GM12878 (cell line): ENCODE results near the gene PP2D1. TPM values are rescaled to one million over a fixed set of nuclear protein-coding genes. Genes with fewer than 3 reads are reported as not detected.

Experiments used
- CEBPB ChIP-seq, 2 experiments: fragments of 150-350 bp in 1 of 2; IDR thresholded peaks; 2 replicates each; pipeline ENCODE4 v1.6.1; 2012 to 2014; ENCODE audit warnings: low read depth in 2 of 2, low read length in 2 of 2, borderline replicate concordance in 1 of 2, inconsistent platforms in 1 of 2
- E2F8 ChIP-seq: fragments of 450-650 bp; IDR thresholded peaks from 2 replicates; pipeline ENCODE4 v1.6.1; 2018; ENCODE audit warnings: mild to moderate bottlenecking, low read depth, moderate library complexity; ENCODE audit not compliant: partially characterized antibody
- GATAD2B ChIP-seq: fragments of 450-650 bp; conservative IDR thresholded peaks from 2 replicates; pipeline ENCODE4 v1.6.1; 2017; ENCODE audit warnings: low read depth, mild to moderate bottlenecking, moderate library complexity
- ZNF622 ChIP-seq: fragments of 450-650 bp; IDR thresholded peaks from 2 replicates; pipeline ENCODE4 v1.6.1; 2017; ENCODE audit warnings: mild to moderate bottlenecking, inconsistent platforms
- polyA plus RNA-seq, 11 experiments: library from polyadenylated mRNA; depleted of rRNA in 4 of 11; unstranded in 6 of 11; stranded (reverse) in 5 of 11; fragments of >200 nt; fragmentation: Nextera tagmentation in 4 of 11; fragmentation: Illumina TruSeq in 1 of 11; extraction: Ambion mirVana in 4 of 11; extraction: Trizol in 1 of 11; gene quantifications; 1 replicate in 1 of 11; 2 replicates in 10 of 11; pipeline versions ENCODE4 v1.2.1 to v1.2.3, GENCODE V29; 2011 to 2016; ENCODE audit warnings: inconsistent platforms in 2 of 11, missing spikeins in 2 of 11, low read depth in 1 of 11
- small RNA-seq: library from RNA; depleted of rRNA; stranded (forward); fragments of <200 nt; gene quantifications from one replicate; pipeline ENCODE3, GENCODE V24; 2014
- total RNA-seq, 4 experiments: library from RNA; depleted of rRNA in 3 of 4; stranded (reverse); fragments of >200 nt in 3 of 4; fragmentation: Illumina TruSeq in 1 of 4; extraction: Trizol in 1 of 4; gene quantifications; 2 replicates each; pipeline versions ENCODE4 v1.2.1 to v1.2.3, GENCODE V29; 2013 to 2021

Gene PP2D1
- total and polyA plus RNA-seq, 10 of the 15 experiments (the other 5 are each of a cell fraction or from before 2014, with no cell fraction given): 0.04 to 0.18 (median 0.17) TPM; not detected in 7

GRCh38 chr3:19937459-19938294, 74.4 kb downstream of the PP2D1 start (continued):
- TF ChIP-seq ZNF622 (no peak), GATAD2B (no peak), E2F8 (no peak), CEBPB (IDR thresholded peaks at IDR 0.05; ENCODE audit: borderline replicate concordance in 1 of 2, low read depth in 2 of 2, low read length in 2 of 2) (no peak)

Small RNA genes within 50 kb of the gene (small RNA-seq; reads per million reads assigned to genes)
- gene RNU4-85P (not detected), gene RPL39P18 (not detected)

Other genes starting within 250 kb of the PP2D1 start
- 0.33 and 0.68 TPM in 2 replicates for gene EFHB, start 78.0 kb downstream of the PP2D1 start, total RNA-seq (2014; rRNA removed)
- gene EFHB, start 78.0 kb downstream of the PP2D1 start, total RNA-seq (2014; rRNA removed; fragmentation: Illumina TruSeq; extraction: Trizol): 0.18 and 0.41 TPM in 2 replicates
- gene EFHB, start 78.0 kb downstream of the PP2D1 start, total RNA-seq (2021): 0.37 TPM in 1 of 2 replicates, not detected in the other
- 0.87 and 0.91 TPM in 2 replicates for gene EFHB, start 78.0 kb downstream of the PP2D1 start, polyA plus RNA-seq (2011; rRNA removed)
- 0.10 and 0.12 TPM in 2 replicates for gene EFHB, start 78.0 kb downstream of the PP2D1 start, polyA plus RNA-seq (2014; fragmentation: Illumina TruSeq; extraction: Trizol)
- under 1 TPM; 0.31 to 0.53 TPM for gene EFHB, start 78.0 kb downstream of the PP2D1 start, polyA plus RNA-seq (2014; fragmentation: Nextera tagmentation; extraction: Ambion mirVana)
- gene EFHB, start 78.0 kb downstream of the PP2D1 start, polyA plus RNA-seq (2014; rRNA removed): 1.2 TPM in 1 of 2 replicates, not detected in the other
- gene EFHB, start 78.0 kb downstream of the PP2D1 start, polyA plus RNA-seq (2016; fragmentation: Nextera tagmentation; extraction: Ambion mirVana): under 1 TPM in 1 of 2 experiments, not detected in 1; 0.95 TPM
- 29.5 and 30.5 TPM in 2 replicates for gene RAB5A, start 65.2 kb downstream of the PP2D1 start, total RNA-seq (2014; rRNA removed)
- gene RAB5A, start 65.2 kb downstream of the PP2D1 start, total RNA-seq (2014; rRNA removed; fragmentation: Illumina TruSeq; extraction: Trizol): 37.3 and 40.4 TPM in 2 replicates
- 28.8 and 30.5 TPM in 2 replicates for gene RAB5A, start 65.2 kb downstream of the PP2D1 start, total RNA-seq (2021)
- gene RAB5A, start 65.2 kb downstream of the PP2D1 start, polyA plus RNA-seq (2011; rRNA removed): 23.5 and 39.0 TPM in 2 replicates
- gene RAB5A, start 65.2 kb downstream of the PP2D1 start, polyA plus RNA-seq (2014; fragmentation: Illumina TruSeq; extraction: Trizol): 39.3 and 46.3 TPM in 2 replicates
- 10 to 100 TPM; 15.8 to 16.2 TPM for gene RAB5A, start 65.2 kb downstream of the PP2D1 start, polyA plus RNA-seq (2014; fragmentation: Nextera tagmentation; extraction: Ambion mirVana)
- 21.8 and 26.5 TPM in 2 replicates for gene RAB5A, start 65.2 kb downstream of the PP2D1 start, polyA plus RNA-seq (2014; rRNA removed)
- 10 to 100 TPM; 41.9 to 44.3 TPM for gene RAB5A, start 65.2 kb downstream of the PP2D1 start, polyA plus RNA-seq (2016; fragmentation: Nextera tagmentation; extraction: Ambion mirVana)
- 10.4 and 14.0 TPM in 2 replicates for gene KAT2B, start 28.2 kb upstream of the PP2D1 start, total RNA-seq (2014; rRNA removed)
- 12.1 and 13.4 TPM in 2 replicates for gene KAT2B, start 28.2 kb upstream of the PP2D1 start, total RNA-seq (2014; rRNA removed; fragmentation: Illumina TruSeq; extraction: Trizol)
- gene KAT2B, start 28.2 kb upstream of the PP2D1 start, total RNA-seq (2021): 11.5 and 14.3 TPM in 2 replicates
- gene KAT2B, start 28.2 kb upstream of the PP2D1 start, polyA plus RNA-seq (2011; rRNA removed): 15.2 and 24.0 TPM in 2 replicates
- gene KAT2B, start 28.2 kb upstream of the PP2D1 start, polyA plus RNA-seq (2014; fragmentation: Illumina TruSeq; extraction: Trizol): 15.2 and 18.8 TPM in 2 replicates
- 1 to 10 TPM; 2.9 to 4.3 TPM for gene KAT2B, start 28.2 kb upstream of the PP2D1 start, polyA plus RNA-seq (2014; fragmentation: Nextera tagmentation; extraction: Ambion mirVana)
- gene KAT2B, start 28.2 kb upstream of the PP2D1 start, polyA plus RNA-seq (2014; rRNA removed): 7.3 and 9.9 TPM in 2 replicates
- 1 to 10 TPM; 3.7 to 4.3 TPM for gene KAT2B, start 28.2 kb upstream of the PP2D1 start, polyA plus RNA-seq (2016; fragmentation: Nextera tagmentation; extraction: Ambion mirVana)
- gene SGO1, start 173.9 kb upstream of the PP2D1 start, total RNA-seq (2014; rRNA removed): 13.4 and 16.3 TPM in 2 replicates
- gene SGO1, start 173.9 kb upstream of the PP2D1 start, total RNA-seq (2014; rRNA removed; fragmentation: Illumina TruSeq; extraction: Trizol): 22.9 and 24.1 TPM in 2 replicates
- 16.5 and 21.2 TPM in 2 replicates for gene SGO1, start 173.9 kb upstream of the PP2D1 start, total RNA-seq (2021)
- gene SGO1, start 173.9 kb upstream of the PP2D1 start, polyA plus RNA-seq (2011; rRNA removed): 13.6 and 20.4 TPM in 2 replicates
- 28.7 and 35.6 TPM in 2 replicates for gene SGO1, start 173.9 kb upstream of the PP2D1 start, polyA plus RNA-seq (2014; fragmentation: Illumina TruSeq; extraction: Trizol)
- 10 to 100 TPM; 12.3 to 14.0 TPM for gene SGO1, start 173.9 kb upstream of the PP2D1 start, polyA plus RNA-seq (2014; fragmentation: Nextera tagmentation; extraction: Ambion mirVana)
- gene SGO1, start 173.9 kb upstream of the PP2D1 start, polyA plus RNA-seq (2014; rRNA removed): 9.8 and 10.9 TPM in 2 replicates
- 10 to 100 TPM; 44.2 to 46.2 TPM for gene SGO1, start 173.9 kb upstream of the PP2D1 start, polyA plus RNA-seq (2016; fragmentation: Nextera tagmentation; extraction: Ambion mirVana)